CD4-positive, alpha-beta T cell treated with Interleukin-15 for 4 hours (primary cell): ENCODE results near the gene MS4A8.
"Not testable (repeated sequence)": the region's sequence is repeated elsewhere in the genome, so short reads cannot be mapped to it uniquely, and the experiment has no call there.

Source experiments
- DNase-seq: peaks from one replicate; pipeline ENCODE4 v3.0.0-alpha.2; 2020; ENCODE audit warnings: low spot score

Gene MS4A8

GRCh38 chr11:60699284-60699691 is at the start of gene MS4A8:
Gene MS4A8, plus strand, starts transcription at chr11:60699612. Its CDS starts 1,249 bp downstream, at chr11:60700861.
- no peak for DNase-seq

GRCh38 chr11:60657888-60658287 is 41.5 kb upstream of the MS4A8 start:
- no peak for DNase-seq

GRCh38 chr11:60658409-60658808 is 41.0 kb upstream of the MS4A8 start:
- DNase-seq = no peak

- DNase-seq = no peak
These were observed 27.2 kb upstream of the MS4A8 start for GRCh38 chr11:60672255-60672654.

- DNase-seq = not testable (repeated sequence)
These were observed 21.2 kb upstream of the MS4A8 start for GRCh38 chr11:60678231-60678630.

GRCh38 chr11:60679879-60680278 is 19.5 kb upstream of the MS4A8 start:
- no peak for DNase-seq

- DNase-seq = no peak
These were observed 18.8 kb upstream of the MS4A8 start for GRCh38 chr11:60680455-60681119.

- not testable (repeated sequence) for DNase-seq
These were observed 14.9 kb upstream of the MS4A8 start for GRCh38 chr11:60684541-60684848.

GRCh38 chr11:60691661-60692060 is 7.8 kb upstream of the MS4A8 start:
- DNase-seq = no peak

- no peak for DNase-seq
These were observed 524 bp downstream of the MS4A8 start for GRCh38 chr11:60699936-60700335.

- no peak for DNase-seq
These were observed 1.5 kb downstream of the MS4A8 start for GRCh38 chr11:60700689-60701468.

GRCh38 chr11:60701469-60701818 is 2.0 kb downstream of the MS4A8 start:
- no peak for DNase-seq

GRCh38 chr11:60703374-60703773 is 4.0 kb downstream of the MS4A8 start:
- no peak for DNase-seq

- no peak for DNase-seq
These were observed 6.5 kb downstream of the MS4A8 start for GRCh38 chr11:60705895-60706294.

GRCh38 chr11:60706931-60707330 is 7.5 kb downstream of the MS4A8 start:
- no peak for DNase-seq

- no peak for DNase-seq
These were observed 11.1 kb downstream of the MS4A8 start for GRCh38 chr11:60710482-60710881.

- no peak for DNase-seq
These were observed 11.9 kb downstream of the MS4A8 start for GRCh38 chr11:60711276-60711675.

- DNase-seq = not testable (repeated sequence)
These were observed 14.0 kb downstream of the MS4A8 start for GRCh38 chr11:60713423-60713822.

- DNase-seq = peak; percentile 2
These were observed 18.5 kb downstream of the MS4A8 start for GRCh38 chr11:60717956-60718355.

GRCh38 chr11:60718524-60719316 is 19.3 kb downstream of the MS4A8 start:
- DNase-seq = no peak

- no peak for DNase-seq
These were observed 20.0 kb downstream of the MS4A8 start for GRCh38 chr11:60719391-60719790.

GRCh38 chr11:60720460-60720859 is 21.0 kb downstream of the MS4A8 start:
- DNase-seq = no peak

- DNase-seq = no peak
These were observed 25.0 kb downstream of the MS4A8 start, which contains the start of gene MS4A18 for GRCh38 chr11:60724420-60724819. Gene MS4A18, plus strand, starts transcription at chr11:60724720.
